Fibroblast of the aortic adventitia (primary cell): ENCODE data around the gene LIG1. TPM values are rescaled to one million over a fixed set of nuclear protein-coding genes. Genes with fewer than 3 reads are reported as not detected.

Source experiments
- DNase-seq: peaks from one replicate; pipeline ENCODE4 v3.0.0-alpha.2; 2010; ENCODE audit warnings: low read depth
- H3K4me3 ChIP-seq: 2 replicates; pipeline ENCODE4 v1.5.1; 2011; ENCODE audit warnings: low read depth, mild to moderate bottlenecking, control low read depth, low read length, moderate library complexity
- CTCF ChIP-seq: IDR thresholded peaks from 2 replicates; pipeline ENCODE4 v1.5.1; 2011; ENCODE audit warnings: mild to moderate bottlenecking, low read length, control low read depth, inconsistent platforms; ENCODE audit not compliant: insufficient read depth
- total RNA-seq: library from RNA; depleted of rRNA; stranded (reverse); fragments of >200 nt; gene quantifications from 2 replicates; pipeline ENCODE4 v1.2.3, GENCODE V29; 2012; ENCODE audit warnings: low replicate concordance

LIG1 gene
- total RNA-seq, 1 donor = 27.3 TPM

- DNase-seq = no peak
- no peak overlapping the region for H3K4me3 ChIP-seq
- no peak for TF ChIP-seq CTCF
These were observed 12.3 kb upstream of the LIG1 start for GRCh38 chr19:48182434-48182833.

- H3K4me3 ChIP-seq = no peak overlapping the region
- DNase-seq = no peak
- no peak for TF ChIP-seq CTCF
These were observed 11.4 kb upstream of the LIG1 start for GRCh38 chr19:48181505-48181904.

- no peak for DNase-seq
- H3K4me3 ChIP-seq = no peak overlapping the region
- no peak for TF ChIP-seq CTCF
These were observed 6.1 kb upstream of the LIG1 start for GRCh38 chr19:48176226-48176625.

- TF ChIP-seq CTCF = no peak
These were observed 5.4 kb upstream of the LIG1 start for GRCh38 chr19:48175578-48175977.

GRCh38 chr19:48174445-48175030 lies 4.4 kb upstream of the LIG1 start:
- no peak for TF ChIP-seq CTCF
- no peak for DNase-seq
- H3K4me3 ChIP-seq = no peak overlapping the region

More at GRCh38 chr19:48175578-48175977, 5.4 kb upstream of the LIG1 start:
- H3K4me3 ChIP-seq = no peak overlapping the region
- DNase-seq = no peak

- TF ChIP-seq CTCF = no peak
- H3K4me3 ChIP-seq = peak overlapping the region; percentile 95
- no peak for DNase-seq
These were observed 1.6 kb upstream of the LIG1 start for GRCh38 chr19:48171710-48172109.

GRCh38 chr19:48170817-48171347 lies 738 bp upstream of the LIG1 start:
- peak overlapping the region; percentile 95 for H3K4me3 ChIP-seq
- no peak for DNase-seq
- TF ChIP-seq CTCF = no peak
